GM19025 (cell line): ENCODE results near the gene REV1.
"Not testable (repeated sequence)": the region's sequence is repeated elsewhere in the genome, so short reads cannot be mapped to it uniquely, and the experiment has no call there.

Source experiments
- ATAC-seq: cut with Tn5 transposase; IDR thresholded peaks from one replicate; pipeline ENCODE4 v1.9.1; 2021; ENCODE audit warnings: mild to moderate bottlenecking, low read depth, moderate library complexity; ENCODE audit not compliant: unreplicated experiment

The REV1 gene

GRCh38 chr2:99489761-99490622 is at the start of gene REV1:
Gene REV1 (minus strand): TSS chr2:99490017. CDS start chr2:99464975, 25,042 bp downstream.
- ATAC-seq: peak; percentile 82

GRCh38 chr2:99537910-99538485 is 48.2 kb upstream of the REV1 start:
- ATAC-seq: no peak

GRCh38 chr2:99524056-99524455 is 34.2 kb upstream of the REV1 start:
- ATAC-seq: no peak

- ATAC-seq: no peak
Observed at GRCh38 chr2:99522157-99522556, 32.3 kb upstream of the REV1 start.

- ATAC-seq: no peak
Observed at GRCh38 chr2:99520813-99521212, 31.0 kb upstream of the REV1 start.

GRCh38 chr2:99520195-99520594 is 30.4 kb upstream of the REV1 start:
- ATAC-seq: no peak

- ATAC-seq: no peak
Observed at GRCh38 chr2:99514357-99514756, 24.5 kb upstream of the REV1 start.

- ATAC-seq: no peak
Observed at GRCh38 chr2:99512181-99512591, 22.4 kb upstream of the REV1 start.

GRCh38 chr2:99509387-99509786 is 19.6 kb upstream of the REV1 start:
- no peak for ATAC-seq

- no peak for ATAC-seq
Observed at GRCh38 chr2:99507937-99508818, 18.4 kb upstream of the REV1 start.

- ATAC-seq: no peak
Observed at GRCh38 chr2:99504844-99505584, 15.2 kb upstream of the REV1 start.

- not testable (repeated sequence) for ATAC-seq
Observed at GRCh38 chr2:99503662-99504416, 14.0 kb upstream of the REV1 start.

- no peak for ATAC-seq
Observed at GRCh38 chr2:99496021-99496420, 6.2 kb upstream of the REV1 start.

- ATAC-seq: no peak
Observed at GRCh38 chr2:99495115-99495860, 5.5 kb upstream of the REV1 start.

- ATAC-seq: no peak
Observed at GRCh38 chr2:99492721-99493120, 2.9 kb upstream of the REV1 start.

- no peak for ATAC-seq
Observed at GRCh38 chr2:99490623-99491461, 1.0 kb upstream of the REV1 start.

GRCh38 chr2:99489063-99489760 is 605 bp downstream of the REV1 start:
- ATAC-seq: peak; percentile 30
